Erythroblast (primary cell): ENCODE measurements around the gene DDR1.

Source experiments
- GATA1 ChIP-seq: IDR thresholded peaks from 2 replicates; pipeline ENCODE4 v1.6.1; 2011; ENCODE audit warnings: low read depth, mild to moderate bottlenecking, control low read depth, low read length, moderate library complexity
- POLR2A ChIP-seq: IDR thresholded peaks from 2 replicates; pipeline ENCODE4 v1.6.1; 2011; ENCODE audit warnings: mild to moderate bottlenecking, low read length

DNA sequence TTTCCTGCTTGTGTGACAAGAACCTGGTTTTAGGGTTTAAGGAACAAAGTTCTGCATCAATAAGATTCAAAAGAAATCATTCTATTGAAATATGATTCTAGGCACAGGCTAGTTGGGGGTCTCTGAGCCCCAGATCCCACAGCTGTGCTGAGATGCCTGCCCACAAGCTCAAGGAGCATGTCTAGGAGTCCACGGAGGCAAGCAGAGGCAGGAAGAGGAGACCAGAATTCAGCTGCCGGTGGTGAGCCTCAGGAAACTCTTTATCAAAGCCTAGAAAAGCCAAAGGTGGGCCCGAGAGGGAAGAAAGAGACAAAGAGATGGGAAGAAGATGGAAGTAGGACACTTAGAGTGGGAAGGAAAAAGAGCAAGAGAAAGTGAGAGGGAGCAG is 40.7 kb upstream of the DDR1 start:
- no peak for TF ChIP-seq POLR2A
- TF ChIP-seq GATA1: no peak
